H9 (cell line): ENCODE data around the gene RNU6-1. TPM values are rescaled to one million over a fixed set of nuclear protein-coding genes. Genes with fewer than 3 reads are reported as not detected.

Experiments
- DNase-seq: peaks from one replicate; pipeline ENCODE4 v3.0.0-alpha.2; 2017
- H2AFZ ChIP-seq: one replicate; pipeline ENCODE4 v1.6.1; 2013; ENCODE audit warnings: mild to moderate bottlenecking, low read length, control low read depth, moderate library complexity
- H2AK5ac ChIP-seq: 2 replicates; pipeline ENCODE4 v1.6.1; 2013; ENCODE audit warnings: low read length, control low read depth, mixed read lengths; ENCODE audit not compliant: insufficient read length
- H2BK120ac ChIP-seq: one replicate; pipeline ENCODE4 v1.6.1; 2013; ENCODE audit warnings: low read depth, mild to moderate bottlenecking, low read length, control low read depth, inconsistent platforms; ENCODE audit not compliant: poor library complexity, severe bottlenecking
- H2BK12ac ChIP-seq: 2 replicates; pipeline ENCODE4 v1.6.1; 2013; ENCODE audit warnings: low read length, control low read depth, mixed read lengths, low read depth; ENCODE audit not compliant: insufficient read length
- H2BK15ac ChIP-seq: 2 replicates; pipeline ENCODE4 v1.6.1; 2013; ENCODE audit warnings: low read depth, low read length, control low read depth
- H2BK20ac ChIP-seq: one replicate; pipeline ENCODE4 v1.6.1; 2013; ENCODE audit warnings: low read depth, mild to moderate bottlenecking, low read length, control low read depth, inconsistent platforms; ENCODE audit not compliant: poor library complexity, severe bottlenecking
- H2BK5ac ChIP-seq: 2 replicates; pipeline ENCODE4 v1.6.1; 2013; ENCODE audit warnings: low read length, control low read depth, mixed read lengths; ENCODE audit not compliant: insufficient read length
- H3K14ac ChIP-seq: 2 replicates; pipeline ENCODE4 v1.6.1; 2013; ENCODE audit warnings: low read length, control low read depth; ENCODE audit not compliant: insufficient read depth
- H3K18ac ChIP-seq: 2 replicates; pipeline ENCODE4 v1.6.1; 2013; ENCODE audit warnings: low read depth, mild to moderate bottlenecking, mixed read lengths, low read length, control low read depth; ENCODE audit not compliant: insufficient read length
- H3K23ac ChIP-seq: 2 replicates; pipeline ENCODE4 v1.6.1; 2013; ENCODE audit warnings: low read length, control low read depth, mixed read lengths, low read depth; ENCODE audit not compliant: insufficient read length
- H3K23me2 ChIP-seq: 2 replicates; pipeline ENCODE4 v1.6.1; 2013; ENCODE audit warnings: low read depth, mild to moderate bottlenecking, mixed read lengths, low read length, control low read depth; ENCODE audit not compliant: insufficient read length, poor library complexity, severe bottlenecking
- H3K27ac ChIP-seq: 2 replicates; pipeline ENCODE4 v1.5.1; 2013; ENCODE audit warnings: low read length, control low read depth, mixed read lengths, low read depth; ENCODE audit not compliant: insufficient read length
- H3K27me3 ChIP-seq: 2 replicates; pipeline ENCODE4 v1.6.1; 2013; ENCODE audit warnings: low read length, control low read depth, inconsistent platforms; ENCODE audit not compliant: insufficient read depth
- H3K4ac ChIP-seq: 2 replicates; pipeline ENCODE4 v1.6.1; 2013; ENCODE audit warnings: low read depth, mild to moderate bottlenecking, control low read depth, inconsistent platforms, low read length, moderate library complexity
- H3K4me1 ChIP-seq: 2 replicates; pipeline ENCODE4 v1.6.1; 2013; ENCODE audit warnings: low read length, control low read depth, inconsistent platforms; ENCODE audit not compliant: insufficient read depth
- H3K4me2 ChIP-seq: 2 replicates; pipeline ENCODE4 v1.6.1; 2013; ENCODE audit warnings: low read length, control low read depth, mixed read lengths; ENCODE audit not compliant: insufficient read length, insufficient read depth
- H3K56ac ChIP-seq: 2 replicates; pipeline ENCODE4 v1.6.1; 2013; ENCODE audit warnings: low read depth, mild to moderate bottlenecking, mixed read lengths, low read length, control low read depth; ENCODE audit not compliant: insufficient read length
- H3K79me1 ChIP-seq: 2 replicates; pipeline ENCODE4 v1.6.1; 2013; ENCODE audit warnings: low read depth, mild to moderate bottlenecking, moderate library complexity, low read length, control low read depth, inconsistent platforms; ENCODE audit not compliant: insufficient read depth, poor library complexity, severe bottlenecking
- H3K79me2 ChIP-seq: 2 replicates; pipeline ENCODE4 v1.6.1; 2013; ENCODE audit warnings: low read length, control low read depth, inconsistent platforms; ENCODE audit not compliant: insufficient read depth
- H3K9ac ChIP-seq: 2 replicates; pipeline ENCODE4 v1.6.1; 2013; ENCODE audit warnings: low read length, control low read depth, mixed read lengths; ENCODE audit not compliant: insufficient read length; ENCODE audit errors: extremely low read depth
- H3K9me3 ChIP-seq: one replicate; pipeline ENCODE4 v1.6.1; 2013; ENCODE audit warnings: low read depth, low read length, inconsistent platforms; ENCODE audit not compliant: control insufficient read depth
- H3T11ph ChIP-seq: one replicate; pipeline ENCODE4 v1.6.1; 2013; ENCODE audit warnings: mild to moderate bottlenecking, low read length, control low read depth, inconsistent platforms
- H4K20me1 ChIP-seq: one replicate; pipeline ENCODE4 v1.6.1; 2013; ENCODE audit not compliant: control insufficient read depth, insufficient read length, insufficient read depth
- H4K5ac ChIP-seq: 2 replicates; pipeline ENCODE4 v1.6.1; 2013; ENCODE audit warnings: low read depth, mild to moderate bottlenecking, mixed read lengths, low read length, control low read depth; ENCODE audit not compliant: insufficient read length
- H4K8ac ChIP-seq: replicated peaks from 2 replicates; pipeline ENCODE4 v1.6.1; 2013; ENCODE audit warnings: low read length, control low read depth, mixed read lengths, low read depth; ENCODE audit not compliant: insufficient read length
- H4K91ac ChIP-seq: 2 replicates; pipeline ENCODE4 v1.6.1; 2013; ENCODE audit warnings: low read depth, mild to moderate bottlenecking, moderate library complexity, mixed read lengths, low read length, control low read depth; ENCODE audit not compliant: insufficient read length
- H3K27ac Mint-ChIP-seq, 3 experiments: 2 replicates in 2 of 3; 3 replicates in 1 of 3; pipeline ENCODE4 v1.8.0; 2020 to 2021; ENCODE audit warnings: mixed read lengths in 3 of 3, mild to moderate bottlenecking in 1 of 3, moderate library complexity in 1 of 3
- H3K27me3 Mint-ChIP-seq: 2 replicates; pipeline ENCODE4 v1.8.0; 2021; ENCODE audit warnings: low read depth, mild to moderate bottlenecking, moderate library complexity, mixed read lengths
- H3K36me3 Mint-ChIP-seq, 3 experiments: 2 replicates in 2 of 3; 3 replicates in 1 of 3; pipeline ENCODE4 v1.8.0; 2020 to 2021; ENCODE audit warnings: low read depth in 3 of 3, mixed read lengths in 3 of 3; ENCODE audit not compliant: insufficient read depth in 1 of 3
- H3K4me1 Mint-ChIP-seq, 2 experiments: 2 replicates each; pipeline ENCODE4 v1.8.0; 2020; ENCODE audit warnings: mixed read lengths in 2 of 2
- H3K4me3 Mint-ChIP-seq, 2 experiments: 2 replicates in 1 of 2; 3 replicates in 1 of 2; pipeline ENCODE4 v1.8.0; 2020 to 2021; ENCODE audit warnings: mild to moderate bottlenecking in 2 of 2, mixed read lengths in 2 of 2, moderate library complexity in 1 of 2
- H3K9me3 Mint-ChIP-seq, 2 experiments: 2 replicates in 1 of 2; 3 replicates in 1 of 2; pipeline ENCODE4 v1.8.0; 2020; ENCODE audit warnings: mild to moderate bottlenecking in 2 of 2, mixed read lengths in 2 of 2, moderate library complexity in 1 of 2
- WGBS: extraction: QIAGEN DNeasy Blood & Tissue Kit; methylation state at CpG from one replicate; pipeline ENCODE4 v1.1.7; 2013; ENCODE audit warnings: missing lambda C conversion rate, low lambda C conversion rate, mixed read lengths; ENCODE audit not compliant: insufficient read length; ENCODE audit errors: extremely low coverage; 5-methylcytosine and 5-hydroxymethylcytosine counted together
- total RNA-seq: library from RNA; stranded (reverse); gene quantifications from 2 replicates; pipeline ENCODE4 v1.2.1, GENCODE V29; 2021
- TF ChIP-seq, protein P1 (sequence below): fragments of 200-600 bp; sonication (generic); conservative IDR thresholded peaks from 3 replicates; pipeline ENCODE4 v1.8.0; 2021; ENCODE audit warnings: antibody characterized with exemption, mild to moderate bottlenecking

Gene RNU6-1
- total RNA-seq, 1 experiment from 2014 or later, result not detected

DNA sequence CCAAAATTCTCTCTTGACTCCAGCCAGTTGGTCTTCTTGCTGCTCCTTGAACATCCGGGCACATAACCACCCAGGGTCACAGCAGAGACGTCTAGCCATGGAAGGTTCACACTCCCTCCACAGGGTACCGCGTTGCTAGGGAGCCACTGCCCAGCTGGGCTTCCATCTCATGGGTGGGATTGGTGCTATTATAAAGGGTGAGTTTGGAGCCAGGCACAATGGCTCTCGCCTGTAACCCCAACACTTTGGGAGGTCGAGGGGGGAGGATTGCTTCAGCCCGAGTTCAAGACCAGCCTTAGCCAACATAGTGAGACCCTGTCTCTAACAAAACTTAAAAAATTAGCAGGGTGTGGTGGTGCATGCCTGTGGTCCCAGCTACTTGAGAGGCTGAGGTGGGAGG, 32.0 kb downstream of the RNU6-1 start:
- Histone ChIP-seq H2BK20ac (no peak overlapping the region), H2AFZ (no peak overlapping the region), H3K79me1 (no peaks in the 10 kb centered on the region), H3K23ac (no peak overlapping the region), H4K5ac (no peak overlapping the region), H3K4me2 (no peak overlapping the region), H3K23me2 (no peaks in the 10 kb centered on the region), H3K4ac (no peak overlapping the region), H3K9me3 (no peaks in the 10 kb centered on the region), H4K8ac (no peak overlapping the region), H2BK12ac (no peak overlapping the region), H2BK5ac (no peak overlapping the region), H3K18ac (no peak overlapping the region), H3K14ac (no peak overlapping the region), H3K27me3 (no peaks in the 10 kb centered on the region), H3K27ac (no peak overlapping the region), H2AK5ac (no peak overlapping the region), H2BK120ac (no peak overlapping the region), H4K91ac (no peak overlapping the region), H2BK15ac (no peak overlapping the region), H3K79me2 (no peaks in the 10 kb centered on the region), H3T11ph (no peak overlapping the region), H3K4me1 (peaks cover 2% of the 10 kb centered on the region; the same call in 1 of the 2 replicates), H3K56ac (no peak overlapping the region), H4K20me1 (no peaks in the 10 kb centered on the region), H3K9ac (no peak overlapping the region)
- peaks cover 22 to 37% of the 10 kb centered on the region in 2 experiments for H3K4me1 Mint-ChIP-seq
- no peaks in the 10 kb centered on the region; the same call in none of the 2 replicates for H3K27me3 Mint-ChIP-seq
- DNase-seq, result peak; percentile 8
- H3K9me3 Mint-ChIP-seq, result no peaks in the 10 kb centered on the region
- H3K4me3 Mint-ChIP-seq, result peak overlapping the region in 1 of 2 experiments; percentile 28; a peak in 1 of 5 replicates
- no CpG with 5 or more reads among the region's 7 CpGs for WGBS
- H3K36me3 Mint-ChIP-seq, result no peaks in the 10 kb centered on the region
- H3K27ac Mint-ChIP-seq, result peak overlapping the region in 1 of 3 experiments; percentile 64; a peak in 1 of 7 replicates
- TF ChIP-seq, protein P1, sequence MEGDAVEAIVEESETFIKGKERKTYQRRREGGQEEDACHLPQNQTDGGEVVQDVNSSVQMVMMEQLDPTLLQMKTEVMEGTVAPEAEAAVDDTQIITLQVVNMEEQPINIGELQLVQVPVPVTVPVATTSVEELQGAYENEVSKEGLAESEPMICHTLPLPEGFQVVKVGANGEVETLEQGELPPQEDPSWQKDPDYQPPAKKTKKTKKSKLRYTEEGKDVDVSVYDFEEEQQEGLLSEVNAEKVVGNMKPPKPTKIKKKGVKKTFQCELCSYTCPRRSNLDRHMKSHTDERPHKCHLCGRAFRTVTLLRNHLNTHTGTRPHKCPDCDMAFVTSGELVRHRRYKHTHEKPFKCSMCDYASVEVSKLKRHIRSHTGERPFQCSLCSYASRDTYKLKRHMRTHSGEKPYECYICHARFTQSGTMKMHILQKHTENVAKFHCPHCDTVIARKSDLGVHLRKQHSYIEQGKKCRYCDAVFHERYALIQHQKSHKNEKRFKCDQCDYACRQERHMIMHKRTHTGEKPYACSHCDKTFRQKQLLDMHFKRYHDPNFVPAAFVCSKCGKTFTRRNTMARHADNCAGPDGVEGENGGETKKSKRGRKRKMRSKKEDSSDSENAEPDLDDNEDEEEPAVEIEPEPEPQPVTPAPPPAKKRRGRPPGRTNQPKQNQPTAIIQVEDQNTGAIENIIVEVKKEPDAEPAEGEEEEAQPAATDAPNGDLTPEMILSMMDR, result no peak
